Mammary epithelial cell (primary cell): Measurements from ENCODE around the gene NTPCR.

ENCODE experiments used
- CTCF ChIP-seq, 2 donors: IDR thresholded peaks in 1 of 2; conservative IDR thresholded peaks in 1 of 2; 2 replicates each; pipeline ENCODE4 v1.5.1; 2011 to 2012; ENCODE audit warnings: inconsistent platforms in 2 of 2, low read length in 2 of 2, mild to moderate bottlenecking in 2 of 2, control low read depth in 1 of 2, low read depth in 1 of 2; ENCODE audit not compliant: insufficient read depth in 1 of 2; ENCODE audit errors: extremely low read depth in 1 of 2
- EZH2 ChIP-seq: IDR thresholded peaks from 2 replicates; pipeline ENCODE4 v1.6.1; 2012; ENCODE audit warnings: low read length, inconsistent platforms, borderline replicate concordance

- TF ChIP-seq CTCF (conservative IDR thresholded peaks at IDR 0.05 in 1 of 2, IDR thresholded peaks at IDR 0.05 in 1 of 2; ENCODE audit: extremely low read depth in 1 of 2, insufficient read depth in 1 of 2, low read depth in 1 of 2, low read length in 2 of 2) (no peak), EZH2 (no peak)
Observed at GRCh38 chr1:232901255-232901654, 49.2 kb upstream of the NTPCR start.
